ENCODE data around the gene DAG1.
A peak's percentile ranks its signal among the peaks of the same experiment; 100 is the strongest.

The DAG1 gene

GRCh38 chr3:49424816-49425215 is 45.3 kb upstream of the DAG1 start:
- Histone ChIP-seq H4K20me1 (ENCODE audit: control insufficient read depth, insufficient read depth, low read depth, low read length) (no peaks in the 10 kb centered on the region), H3K4me3 (ENCODE audit: low read length) (no peak overlapping the region), H3K4me1 (ENCODE audit: control insufficient read depth, low read length) (peaks cover 7% of the 10 kb centered on the region), H3K4me2 (ENCODE audit: low read length) (no peak overlapping the region), H3F3A (ENCODE audit: control insufficient read depth, insufficient read depth) (no peaks in the 10 kb centered on the region), H3K79me2 (ENCODE audit: control insufficient read depth, low read length) (peaks cover 5% of the 10 kb centered on the region), H3K9me3 (ENCODE audit: control insufficient read depth, insufficient read depth, low read length) (no peaks in the 10 kb centered on the region), H3K27me3 (ENCODE audit: control insufficient read depth, low read length) (no peaks in the 10 kb centered on the region), H3K9me2 (replicated peaks; ENCODE audit: control insufficient read depth, low read length) (no peaks in the 10 kb centered on the region), H3K36me3 (ENCODE audit: control insufficient read depth, low read length) (peaks cover 9% of the 10 kb centered on the region), H3K27ac (ENCODE audit: low read depth, low read length) (no peak overlapping the region)
- TF ChIP-seq EZH2phosphoT487 (IDR thresholded peaks at IDR 0.05; ENCODE audit: borderline replicate concordance, low read length) (no peak), CTCF (IDR thresholded peaks at IDR 0.05; ENCODE audit: low read depth, low read length, poor library complexity, severe bottlenecking) (no peak)

GRCh38 chr3:49427586-49427985 is 42.5 kb upstream of the DAG1 start:
- no peaks in the 10 kb centered on the region for H3K9me2 ChIP-seq (replicated peaks; ENCODE audit: control insufficient read depth, low read length)
- no peaks in the 10 kb centered on the region for H3F3A ChIP-seq (ENCODE audit: control insufficient read depth, insufficient read depth)
- no peak overlapping the region for H3K4me3 ChIP-seq (ENCODE audit: low read length)
- H3K4me2 ChIP-seq (ENCODE audit: low read length) = 0 out of 2 replicates have a peak overlapping the region, but pooled peaks have one; percentile 51
- no peak overlapping the region for H3K27ac ChIP-seq (ENCODE audit: low read depth, low read length)
- H3K27me3 ChIP-seq (ENCODE audit: control insufficient read depth, low read length) = no peaks in the 10 kb centered on the region
- peaks cover 9% of the 10 kb centered on the region for H3K36me3 ChIP-seq (ENCODE audit: control insufficient read depth, low read length)
- no peaks in the 10 kb centered on the region for H4K20me1 ChIP-seq (ENCODE audit: control insufficient read depth, insufficient read depth, low read depth, low read length)
- peaks cover 5% of the 10 kb centered on the region for H3K79me2 ChIP-seq (ENCODE audit: control insufficient read depth, low read length)
- no peaks in the 10 kb centered on the region for H3K9me3 ChIP-seq (ENCODE audit: control insufficient read depth, insufficient read depth, low read length)
- H3K4me1 ChIP-seq (ENCODE audit: control insufficient read depth, low read length) = peaks cover 10% of the 10 kb centered on the region
- TF ChIP-seq EZH2phosphoT487 (IDR thresholded peaks at IDR 0.05; ENCODE audit: borderline replicate concordance, low read length) (no peak), CTCF (IDR thresholded peaks at IDR 0.05; ENCODE audit: low read depth, low read length, poor library complexity, severe bottlenecking) (no peak)

- no peaks in the 10 kb centered on the region for H4K20me1 ChIP-seq (ENCODE audit: control insufficient read depth, insufficient read depth, low read depth, low read length)
- TF ChIP-seq CTCF (IDR thresholded peaks at IDR 0.05; ENCODE audit: low read depth, low read length, poor library complexity, severe bottlenecking) = no peak
- TF ChIP-seq EZH2phosphoT487 (IDR thresholded peaks at IDR 0.05; ENCODE audit: borderline replicate concordance, low read length) = no peak
- H3F3A ChIP-seq (ENCODE audit: control insufficient read depth, insufficient read depth) = no peaks in the 10 kb centered on the region
- peak overlapping the region; percentile 90 for H3K4me3 ChIP-seq (ENCODE audit: low read length)
- H3K36me3 ChIP-seq (ENCODE audit: control insufficient read depth, low read length) = peaks cover 9% of the 10 kb centered on the region
- peaks cover 10% of the 10 kb centered on the region for H3K4me1 ChIP-seq (ENCODE audit: control insufficient read depth, low read length)
- no peaks in the 10 kb centered on the region for H3K27me3 ChIP-seq (ENCODE audit: control insufficient read depth, low read length)
- H3K9me2 ChIP-seq (replicated peaks; ENCODE audit: control insufficient read depth, low read length) = no peaks in the 10 kb centered on the region
- H3K9me3 ChIP-seq (ENCODE audit: control insufficient read depth, insufficient read depth, low read length) = no peaks in the 10 kb centered on the region
- peak overlapping the region; percentile 51 for H3K4me2 ChIP-seq (ENCODE audit: low read length)
- H3K27ac ChIP-seq (ENCODE audit: low read depth, low read length) = peak overlapping the region; percentile 74
- peaks cover 5% of the 10 kb centered on the region for H3K79me2 ChIP-seq (ENCODE audit: control insufficient read depth, low read length)
These were observed 41.4 kb upstream of the DAG1 start for GRCh38 chr3:49428752-49429080.

- H3K27me3 ChIP-seq (ENCODE audit: control insufficient read depth, low read length) = no peaks in the 10 kb centered on the region
- H3K4me1 ChIP-seq (ENCODE audit: control insufficient read depth, low read length) = peaks cover 3% of the 10 kb centered on the region; the same call in 1 of the 2 replicates
- H3K4me2 ChIP-seq (ENCODE audit: low read length) = no peak overlapping the region
- no peaks in the 10 kb centered on the region for H3K79me2 ChIP-seq (ENCODE audit: control insufficient read depth, low read length)
- H4K20me1 ChIP-seq (ENCODE audit: control insufficient read depth, insufficient read depth, low read depth, low read length) = no peaks in the 10 kb centered on the region
- no peaks in the 10 kb centered on the region for H3K9me3 ChIP-seq (ENCODE audit: control insufficient read depth, insufficient read depth, low read length)
- H3K36me3 ChIP-seq (ENCODE audit: control insufficient read depth, low read length) = no peaks in the 10 kb centered on the region
- H3K9me2 ChIP-seq (replicated peaks; ENCODE audit: control insufficient read depth, low read length) = no peaks in the 10 kb centered on the region
- H3K27ac ChIP-seq (ENCODE audit: low read depth, low read length) = no peak overlapping the region
- H3F3A ChIP-seq (ENCODE audit: control insufficient read depth, insufficient read depth) = no peaks in the 10 kb centered on the region
- no peak overlapping the region for H3K4me3 ChIP-seq (ENCODE audit: low read length)
- no peak for TF ChIP-seq CTCF (IDR thresholded peaks at IDR 0.05; ENCODE audit: low read depth, low read length, poor library complexity, severe bottlenecking)
- TF ChIP-seq EZH2phosphoT487 (IDR thresholded peaks at IDR 0.05; ENCODE audit: borderline replicate concordance, low read length) = no peak
These were observed 35.3 kb upstream of the DAG1 start for GRCh38 chr3:49434731-49435130.
